HEK293T (cell line): ENCODE measurements around the gene ACBD5.

Experiments
- CTCF ChIA-PET: fragments of 350-600 bp; formaldehyde crosslinking; extraction: SDS; loops from one replicate; lab custom pipeline; 2021; ENCODE audit warnings: antibody characterized with exemption, inconsistent platforms; lab: Yijun Ruan, JAX
- POLR2A ChIA-PET: fragments of 350-600 bp; formaldehyde crosslinking; extraction: SDS; loops from one replicate; lab custom pipeline; 2020; ENCODE audit warnings: antibody characterized with exemption, inconsistent platforms; lab: Yijun Ruan, JAX
- DNase-seq: peaks from one replicate; pipeline ENCODE4 v3.0.0; 2012; ENCODE audit warnings: mixed read lengths; ENCODE audit errors: extremely low spot score
- ARNT ChIP-seq: fragments of 450-650 bp; IDR thresholded peaks from 2 replicates; pipeline ENCODE4 v1.6.1; 2017; ENCODE audit warnings: mild to moderate bottlenecking
- BHLHE40 ChIP-seq: fragments of 450-650 bp; IDR thresholded peaks from 2 replicates; pipeline ENCODE4 v1.6.1; 2016; ENCODE audit warnings: mild to moderate bottlenecking, moderate library complexity, borderline replicate concordance
- CTBP1 ChIP-seq: fragments of 450-650 bp; IDR thresholded peaks from 2 replicates; pipeline ENCODE4 v1.6.1; 2016; ENCODE audit warnings: borderline replicate concordance
- ELF4 ChIP-seq: fragments of 450-650 bp; IDR thresholded peaks from 2 replicates; pipeline ENCODE4 v1.6.1; 2017; ENCODE audit warnings: antibody characterized with exemption
- FOXA1 ChIP-seq: fragments of 450-650 bp; IDR thresholded peaks from 2 replicates; pipeline ENCODE4 v1.6.1; 2016; ENCODE audit warnings: mild to moderate bottlenecking
- FOXK2 ChIP-seq: fragments of 450-650 bp; IDR thresholded peaks from 2 replicates; pipeline ENCODE4 v1.6.1; 2016; ENCODE audit warnings: mild to moderate bottlenecking
- FOXM1 ChIP-seq: fragments of 450-650 bp; IDR thresholded peaks from 2 replicates; pipeline ENCODE4 v1.6.1; 2017; ENCODE audit warnings: mild to moderate bottlenecking, borderline replicate concordance
- HDGF ChIP-seq: fragments of 450-650 bp; IDR thresholded peaks from 2 replicates; pipeline ENCODE4 v1.6.1; 2017; ENCODE audit warnings: antibody characterized with exemption, borderline replicate concordance
- L3MBTL2 ChIP-seq: fragments of 450-650 bp; conservative IDR thresholded peaks from 2 replicates; pipeline ENCODE4 v1.6.1; 2016; ENCODE audit warnings: mild to moderate bottlenecking
- LEF1 ChIP-seq: fragments of 450-650 bp; IDR thresholded peaks from 2 replicates; pipeline ENCODE4 v1.6.1; 2017; ENCODE audit warnings: mild to moderate bottlenecking, borderline replicate concordance
- NFRKB ChIP-seq: fragments of 450-650 bp; IDR thresholded peaks from 2 replicates; pipeline ENCODE4 v1.6.1; 2016; ENCODE audit warnings: mild to moderate bottlenecking, moderate library complexity
- SP1 ChIP-seq: fragments of 450-650 bp; IDR thresholded peaks from 2 replicates; pipeline ENCODE4 v1.6.1; 2017
- SUZ12 ChIP-seq: fragments of 450-650 bp; IDR thresholded peaks from 2 replicates; pipeline ENCODE4 v1.6.1; 2016; ENCODE audit warnings: mild to moderate bottlenecking
- TARDBP ChIP-seq: fragments of 450-650 bp; IDR thresholded peaks from 2 replicates; pipeline ENCODE4 v1.6.1; 2016
- ZNF384 ChIP-seq: fragments of 450-650 bp; IDR thresholded peaks from 2 replicates; pipeline ENCODE4 v1.6.1; 2016
- TF ChIP-seq, protein P1 (sequence below): fragments of 450-650 bp; IDR thresholded peaks from 2 replicates; pipeline ENCODE4 v1.6.1; 2016

The ACBD5 gene

DNA sequence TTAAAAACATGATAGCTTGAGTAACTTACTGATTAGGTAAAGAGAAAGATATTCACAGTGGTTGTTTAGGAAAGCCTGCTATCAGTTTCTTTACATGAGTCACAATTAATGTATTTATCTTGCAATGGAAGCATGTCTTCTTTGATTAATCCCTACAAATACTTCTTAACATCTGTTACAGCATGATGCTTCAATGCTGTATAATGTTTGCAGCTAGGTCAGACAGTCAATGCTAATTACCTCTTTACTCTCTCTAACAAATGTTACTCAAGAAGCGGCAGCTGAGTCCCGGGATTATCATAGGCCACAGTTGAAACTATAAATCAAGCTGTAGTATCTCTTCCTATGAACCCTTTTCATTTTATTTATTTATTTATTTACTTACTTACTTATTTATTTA is 33.2 kb downstream of the ACBD5 start:
- POLR2A ChIA-PET = no interaction called here
- DNase-seq = no peak
- CTCF ChIA-PET = no interaction called here
- no peak for TF ChIP-seq FOXK2
- no peak for TF ChIP-seq CTBP1
- no peak for TF ChIP-seq HDGF
- TF ChIP-seq NFRKB = no peak
- TF ChIP-seq SP1 = no peak
- no peak for TF ChIP-seq SUZ12
- TF ChIP-seq L3MBTL2 = no peak
- no peak for TF ChIP-seq TARDBP
- no peak for TF ChIP-seq FOXM1
- no peak for TF ChIP-seq ARNT

DNA sequence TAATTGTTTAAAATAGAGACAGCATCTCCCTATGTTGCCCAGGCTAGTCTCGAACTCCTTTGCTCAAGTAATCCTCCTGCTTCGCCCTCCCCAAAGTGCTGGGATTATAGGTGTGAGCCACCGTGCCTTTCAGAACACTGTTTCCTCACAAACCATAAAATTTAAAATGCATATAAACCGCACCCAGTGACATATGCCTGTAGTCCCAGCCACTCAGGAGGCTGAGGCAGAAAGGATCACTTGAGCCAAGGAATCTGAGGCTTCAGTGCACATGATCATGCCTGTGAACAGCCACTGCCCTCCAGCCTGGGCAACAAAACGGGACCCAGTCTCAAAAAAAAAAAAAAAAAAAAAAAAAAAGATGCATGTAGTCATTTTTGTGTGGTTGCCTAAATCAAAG is 36.8 kb downstream of the ACBD5 start:
- DNase-seq = no peak
- CTCF ChIA-PET = no interaction called here
- POLR2A ChIA-PET = no interaction called here
- TF ChIP-seq SUZ12 (no peak), L3MBTL2 (no peak), FOXA1 (no peak), HDGF (no peak), ARNT (no peak)
- TF ChIP-seq, protein P1, sequence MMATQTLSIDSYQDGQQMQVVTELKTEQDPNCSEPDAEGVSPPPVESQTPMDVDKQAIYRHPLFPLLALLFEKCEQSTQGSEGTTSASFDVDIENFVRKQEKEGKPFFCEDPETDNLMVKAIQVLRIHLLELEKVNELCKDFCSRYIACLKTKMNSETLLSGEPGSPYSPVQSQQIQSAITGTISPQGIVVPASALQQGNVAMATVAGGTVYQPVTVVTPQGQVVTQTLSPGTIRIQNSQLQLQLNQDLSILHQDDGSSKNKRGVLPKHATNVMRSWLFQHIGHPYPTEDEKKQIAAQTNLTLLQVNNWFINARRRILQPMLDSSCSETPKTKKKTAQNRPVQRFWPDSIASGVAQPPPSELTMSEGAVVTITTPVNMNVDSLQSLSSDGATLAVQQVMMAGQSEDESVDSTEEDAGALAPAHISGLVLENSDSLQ = no peak

DNA sequence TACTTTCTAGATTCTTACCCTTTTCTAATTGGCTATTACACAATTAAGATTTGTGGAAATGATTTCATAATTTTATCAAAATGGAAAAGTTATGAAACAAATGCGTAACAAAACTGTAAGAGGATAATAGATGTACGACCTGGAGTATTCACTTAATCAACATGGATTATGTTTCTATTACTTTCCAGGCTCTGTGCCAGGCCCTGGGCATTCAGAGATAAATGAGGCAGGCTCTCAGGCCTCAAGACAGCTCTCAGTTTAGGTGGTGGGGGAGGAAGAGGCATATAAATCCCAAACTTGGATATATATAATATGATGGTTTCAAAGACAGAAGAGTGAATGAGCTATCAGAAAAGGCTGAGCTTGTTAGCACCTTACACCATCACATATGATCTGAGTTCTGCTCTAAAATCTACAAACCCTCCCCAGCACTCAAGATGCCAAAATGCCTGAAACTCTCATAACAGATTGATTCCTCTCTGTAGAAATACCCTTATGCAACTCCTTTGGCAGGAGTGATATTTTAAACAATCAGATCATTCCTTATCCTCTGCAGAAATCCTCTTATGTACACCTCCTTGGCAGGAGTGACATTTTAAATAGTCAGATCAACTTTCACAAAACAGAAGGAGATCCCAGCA is 42.5 kb downstream of the ACBD5 start:
- no peak for DNase-seq
- POLR2A ChIA-PET = no interaction called here
- no peak for TF ChIP-seq ELF4
- CTCF ChIA-PET = no interaction called here

DNA sequence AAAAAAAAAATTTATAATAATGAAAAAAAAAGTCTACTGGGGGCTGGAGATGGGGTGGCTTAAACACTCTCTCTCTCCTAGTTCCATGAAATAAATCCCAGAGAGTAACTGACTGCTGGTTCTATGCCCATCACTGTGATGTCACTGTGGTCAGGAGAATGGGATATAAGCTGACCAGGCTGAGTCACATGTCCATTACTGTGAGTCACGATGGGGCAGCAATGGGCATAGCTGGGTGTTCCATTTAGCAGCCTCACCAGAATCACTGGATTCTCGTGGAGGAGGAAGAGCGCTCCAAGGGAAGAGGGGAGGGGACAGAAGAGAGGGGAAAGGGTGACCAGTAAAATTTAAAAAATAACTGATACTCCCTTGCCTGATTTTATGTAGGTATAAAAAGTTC is 48.3 kb downstream of the ACBD5 start:
- ChIA-PET POLR2A (no interaction called here), CTCF (no interaction called here)
- TF ChIP-seq CTBP1 = no peak
- TF ChIP-seq SP1 = no peak
- TF ChIP-seq SUZ12 = no peak
- TF ChIP-seq BHLHE40 = no peak
- TF ChIP-seq ARNT = no peak
- TF ChIP-seq FOXK2 = no peak
- no peak for TF ChIP-seq ZNF384
- no peak for TF ChIP-seq TARDBP
- no peak for TF ChIP-seq LEF1
- TF ChIP-seq, protein P1 = no peak
- no peak for TF ChIP-seq L3MBTL2
- TF ChIP-seq FOXM1 = no peak
- no peak for TF ChIP-seq HDGF
- DNase-seq = peak; percentile 5

- DNase-seq = no peak
- TF ChIP-seq, protein P1 = no peak
- no peak for TF ChIP-seq CTBP1
- no peak for TF ChIP-seq SUZ12
- no peak for TF ChIP-seq L3MBTL2
- TF ChIP-seq BHLHE40 = no peak
- no peak for TF ChIP-seq NFRKB
- no peak for TF ChIP-seq ELF4
- ChIA-PET POLR2A (no interaction called here), CTCF (no interaction called here)
These were observed 50.1 kb downstream of the ACBD5 start for GRCh38 chr10:27190508-27190907.

DNA sequence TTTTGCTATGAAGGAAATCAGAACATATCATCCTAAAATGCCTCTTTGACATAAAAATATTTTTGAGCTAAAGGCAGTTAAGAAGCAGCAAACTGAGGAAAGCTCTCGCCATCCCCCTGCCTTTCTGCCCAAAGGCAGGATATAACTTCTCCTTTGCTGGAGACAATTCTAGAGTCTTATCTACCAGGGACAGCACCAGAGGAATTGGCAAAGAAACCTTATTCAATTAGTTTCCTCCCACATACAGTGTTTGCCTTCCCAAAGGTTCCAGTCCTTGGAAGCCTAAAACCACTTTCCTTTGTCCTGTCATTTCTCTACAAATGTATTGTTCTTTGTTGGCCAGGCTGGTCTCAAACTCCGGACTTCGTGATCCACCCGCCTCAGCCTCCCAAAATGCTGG is 51.7 kb downstream of the ACBD5 start:
- CTCF ChIA-PET = no interaction called here
- DNase-seq = no peak
- TF ChIP-seq, protein P1 = no peak
- TF ChIP-seq TARDBP (no peak), FOXK2 (no peak), FOXM1 (no peak), ARNT (no peak), SP1 (no peak), BHLHE40 (no peak), SUZ12 (no peak), LEF1 (no peak), ELF4 (no peak), ZNF384 (no peak), L3MBTL2 (no peak), HDGF (no peak), CTBP1 (no peak), NFRKB (no peak), FOXA1 (no peak)
- POLR2A ChIA-PET = no interaction called here
